ENCODE measurements around the gene SH2B3. TPM values are rescaled to one million over a fixed set of nuclear protein-coding genes. Genes with fewer than 3 reads are reported as not detected.

SH2B3 gene
- total RNA-seq, 1 experiment from 2014 or later = 6.5 TPM

- POLR2A ChIA-PET (ENCODE audit: unreplicated experiment) = no interaction called here
Measured at GRCh38 chr12:111366583-111366982, 39.1 kb upstream of the SH2B3 start.

GRCh38 chr12:111367661-111368221, 38.0 kb upstream of the SH2B3 start:
- Histone ChIP-seq H3K4me1 (replicated peaks; ENCODE audit: insufficient read depth) (peaks cover 47% of the 10 kb centered on the region), H3K79me2 (ENCODE audit: low read depth) (peaks cover 29% of the 10 kb centered on the region; the same call in 1 of the 2 replicates), H3K4me3 (peak overlapping the region; percentile 77), H3K27me3 (ENCODE audit: insufficient read depth, low read depth) (no peaks in the 10 kb centered on the region), H2AFZ (peak overlapping the region; percentile 82; the same call in 1 of the 2 replicates), H3F3A (ENCODE audit: insufficient read depth, low read depth) (peaks cover 30% of the 10 kb centered on the region; the same call in 1 of the 2 replicates), H3K9me2 (ENCODE audit: insufficient read depth) (no peaks in the 10 kb centered on the region), H3K9me3 (ENCODE audit: insufficient read depth, low read depth) (no peaks in the 10 kb centered on the region), H3K27ac (no peak overlapping the region), H3K36me3 (ENCODE audit: low read depth) (no peaks in the 10 kb centered on the region), H4K20me1 (ENCODE audit: insufficient read depth) (0 out of 2 replicates have a peak, but pooled peaks cover 3% of the 10 kb centered on the region), H3K4me2 (peak overlapping the region; percentile 93)
- no peak for DNase-seq
- intact Hi-C loops (cut with micrococcal nuclease; ENCODE audit: unreplicated experiment) = no loop called here
- BruUV-seq (replicated peaks) = no TSS peak
- ChIA-PET CTCF (no interaction called here), POLR2A (ENCODE audit: unreplicated experiment) (interaction anchor here (0.6 kb wide), 2 partner anchors 203 to 613 kb away, joined by 4 read pairs; no protein-coding TSS in a partner anchor)
- TF ChIP-seq CTCF (conservative IDR thresholded peaks at IDR 0.05) = no peak
- TF ChIP-seq EZH2 (IDR thresholded peaks at IDR 0.05; ENCODE audit: low read depth) = no peak

More at GRCh38 chr12:111366583-111366982, 39.1 kb upstream of the SH2B3 start:
- Histone ChIP-seq H3K79me2 (ENCODE audit: low read depth) (peaks cover 29% of the 10 kb centered on the region; the same call in 1 of the 2 replicates), H3K4me1 (replicated peaks; ENCODE audit: insufficient read depth) (peaks cover 58% of the 10 kb centered on the region), H3K4me3 (no peak overlapping the region), H3K27ac (no peak overlapping the region), H3F3A (ENCODE audit: insufficient read depth, low read depth) (peaks cover 39% of the 10 kb centered on the region), H4K20me1 (ENCODE audit: insufficient read depth) (0 out of 2 replicates have a peak, but pooled peaks cover 3% of the 10 kb centered on the region), H3K9me2 (ENCODE audit: insufficient read depth) (no peaks in the 10 kb centered on the region), H3K36me3 (ENCODE audit: low read depth) (no peaks in the 10 kb centered on the region), H3K4me2 (no peak overlapping the region), H2AFZ (no peak overlapping the region), H3K9me3 (ENCODE audit: insufficient read depth, low read depth) (no peaks in the 10 kb centered on the region), H3K27me3 (ENCODE audit: insufficient read depth, low read depth) (no peaks in the 10 kb centered on the region)
- TF ChIP-seq EZH2 (IDR thresholded peaks at IDR 0.05; ENCODE audit: low read depth) (no peak), CTCF (conservative IDR thresholded peaks at IDR 0.05) (no peak)
- intact Hi-C loops (cut with micrococcal nuclease; ENCODE audit: unreplicated experiment) = no loop called here
- no peak for DNase-seq
- CTCF ChIA-PET = no interaction called here
- BruUV-seq (replicated peaks) = no TSS peak

- peaks cover 29% of the 10 kb centered on the region; the same call in 1 of the 2 replicates for H3K79me2 ChIP-seq (ENCODE audit: low read depth)
- H4K20me1 ChIP-seq (ENCODE audit: insufficient read depth) = 0 out of 2 replicates have a peak, but pooled peaks cover 3% of the 10 kb centered on the region
- intact Hi-C loops (cut with micrococcal nuclease; ENCODE audit: unreplicated experiment) = no loop called here
- TSS peak; percentile 68 for BruUV-seq (replicated peaks)
- TF ChIP-seq CTCF (conservative IDR thresholded peaks at IDR 0.05) (no peak), EZH2 (IDR thresholded peaks at IDR 0.05; ENCODE audit: low read depth) (no peak)
- no peaks in the 10 kb centered on the region for H3K9me3 ChIP-seq (ENCODE audit: insufficient read depth, low read depth)
- H3K27me3 ChIP-seq (ENCODE audit: insufficient read depth, low read depth) = no peaks in the 10 kb centered on the region
- ChIA-PET POLR2A (ENCODE audit: unreplicated experiment) (no interaction called here), CTCF (no interaction called here)
- H3K4me3 ChIP-seq = peak overlapping the region; percentile 77
- peak overlapping the region; percentile 93 for H3K4me2 ChIP-seq
- no peak overlapping the region for H3K27ac ChIP-seq
- no peaks in the 10 kb centered on the region for H3K36me3 ChIP-seq (ENCODE audit: low read depth)
- peaks cover 41% of the 10 kb centered on the region for H3K4me1 ChIP-seq (replicated peaks; ENCODE audit: insufficient read depth)
- H3F3A ChIP-seq (ENCODE audit: insufficient read depth, low read depth) = peaks cover 26% of the 10 kb centered on the region; the same call in 1 of the 2 replicates
- peak overlapping the region; percentile 82 for H2AFZ ChIP-seq
- H3K9me2 ChIP-seq (ENCODE audit: insufficient read depth) = no peaks in the 10 kb centered on the region
- DNase-seq = no peak
Measured at GRCh38 chr12:111368291-111368787, 37.4 kb upstream of the SH2B3 start.
